ENCODE data around the gene SUSD2.
"Not testable (repeated sequence)": the region's sequence is repeated elsewhere in the genome, so short reads cannot be mapped to it uniquely, and the experiment has no call there.

The SUSD2 gene

DNA sequence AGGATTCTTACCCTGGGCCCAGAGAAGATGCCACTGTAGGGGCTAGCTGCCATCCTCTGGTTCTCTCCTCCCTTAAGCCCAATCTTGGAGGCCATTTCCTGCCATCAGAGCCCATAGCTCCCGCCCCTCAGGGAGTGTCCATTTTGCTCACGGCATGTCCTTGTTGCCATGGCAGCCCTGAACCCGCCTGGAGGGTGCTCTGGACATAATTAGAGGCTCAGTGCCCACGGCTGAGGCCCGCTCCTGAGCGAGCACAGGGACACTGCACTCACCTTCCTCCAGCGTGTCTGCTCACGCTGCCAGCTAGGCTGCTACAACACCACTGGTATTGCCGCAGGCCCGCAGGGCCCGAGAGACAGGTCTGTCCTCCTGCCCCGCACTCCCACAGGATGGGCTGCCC lies 11.1 kb upstream of the SUSD2 start:
- DNase-seq (ENCODE audit: low read depth, low spot score): no peak
- H3K4me3 ChIP-seq (ENCODE audit: low read length): no peak overlapping the region

DNA sequence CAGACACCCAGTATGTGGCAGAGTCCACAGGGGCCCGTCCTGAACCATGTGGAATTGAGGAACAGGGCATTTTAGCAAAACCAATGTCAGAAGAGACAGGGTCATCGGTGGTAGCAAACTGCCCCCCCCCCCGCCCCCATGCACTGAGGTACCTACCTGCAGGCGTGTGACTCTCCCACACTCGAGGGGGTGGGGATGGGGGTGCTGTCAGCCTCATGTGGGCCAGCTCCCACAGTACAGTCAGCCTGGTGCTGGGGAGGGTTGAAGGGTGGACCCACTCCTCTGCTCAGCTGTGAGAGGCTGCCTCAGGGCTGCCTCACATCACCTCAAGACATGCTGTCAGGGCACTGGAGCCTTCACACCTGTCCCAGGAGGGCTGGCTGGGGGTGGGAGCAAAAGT lies 10.7 kb upstream of the SUSD2 start:
- DNase-seq (ENCODE audit: low read depth, low spot score): no peak
- no peak overlapping the region for H3K4me3 ChIP-seq (ENCODE audit: low read length)

DNA sequence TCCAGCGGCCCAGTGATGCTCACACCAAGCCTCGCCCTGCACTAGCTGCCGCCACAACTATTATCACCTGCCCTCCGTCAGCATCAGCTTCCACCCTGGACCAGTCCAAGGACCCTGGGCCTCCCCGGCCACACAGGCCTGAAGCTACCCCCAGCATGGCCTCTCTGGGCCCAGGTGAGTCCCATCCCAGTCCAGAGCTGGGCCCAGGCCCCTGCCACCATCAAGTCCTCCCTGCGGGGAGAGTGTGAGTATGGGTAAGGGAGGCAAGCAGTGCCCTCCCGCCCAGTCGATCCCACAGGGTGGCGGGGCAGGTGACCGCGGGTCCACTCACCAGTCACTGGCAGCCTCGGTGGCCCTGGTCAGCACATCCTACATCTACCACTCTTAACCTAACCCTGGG lies 9.5 kb upstream of the SUSD2 start:
- no peak for DNase-seq (ENCODE audit: low read depth, low spot score)
- no peak overlapping the region for H3K4me3 ChIP-seq (ENCODE audit: low read length)

DNA sequence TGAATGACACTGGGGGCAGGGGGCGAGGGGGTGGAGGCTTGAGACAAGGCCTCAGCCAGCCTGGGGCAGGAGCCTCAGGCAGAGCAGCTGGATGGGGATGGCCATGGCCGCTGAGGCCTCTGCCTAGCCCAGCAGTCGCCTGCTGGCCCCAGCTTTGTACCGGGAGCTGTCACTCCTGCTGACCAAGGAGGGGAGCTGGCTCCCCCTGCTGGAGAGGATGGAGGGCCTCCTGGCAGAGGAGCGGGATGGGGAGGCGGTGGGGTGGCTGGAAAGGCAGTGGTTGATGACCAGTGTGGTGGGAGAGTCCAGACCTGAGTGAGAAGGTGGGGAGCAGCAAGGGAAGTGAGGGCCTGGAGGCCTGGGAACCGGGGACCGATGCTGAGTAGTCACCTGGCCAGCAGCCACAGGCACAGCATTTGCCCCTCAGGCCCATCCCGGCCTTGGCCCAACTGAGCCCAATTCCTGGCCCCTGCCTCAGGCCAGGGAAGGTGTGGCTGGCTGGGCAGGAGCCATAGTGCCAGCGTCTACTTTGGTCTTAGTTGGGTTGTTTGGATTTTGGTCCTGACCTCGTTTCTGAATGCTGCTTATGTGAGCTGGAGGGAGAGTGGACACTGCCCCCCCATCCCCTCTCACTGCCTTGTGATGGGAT lies 6.0 kb upstream of the SUSD2 start:
- no peak overlapping the region for H3K4me3 ChIP-seq (ENCODE audit: low read length)
- DNase-seq (ENCODE audit: low read depth, low spot score): no peak

DNA sequence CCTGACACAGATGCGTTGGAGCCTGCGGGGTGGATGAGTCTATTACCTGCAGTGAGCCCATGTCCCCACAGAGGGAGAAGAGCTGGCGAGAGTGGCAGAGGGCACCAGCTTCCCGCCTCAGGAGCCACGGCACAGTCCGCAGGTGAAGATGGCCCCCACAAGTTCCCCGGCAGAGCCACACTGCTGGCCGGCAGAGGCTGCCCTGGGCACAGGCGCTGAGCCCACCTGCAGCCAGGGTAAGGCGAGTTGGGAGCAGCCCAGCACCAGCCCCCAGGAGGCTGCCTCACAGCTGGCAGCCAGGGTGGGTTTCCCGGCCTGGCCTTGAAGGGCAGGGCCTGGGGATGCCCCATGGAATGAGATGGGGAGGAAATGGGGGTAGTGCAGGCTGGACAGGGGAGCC lies 5.2 kb upstream of the SUSD2 start:
- no peak for DNase-seq (ENCODE audit: low read depth, low spot score)

DNA sequence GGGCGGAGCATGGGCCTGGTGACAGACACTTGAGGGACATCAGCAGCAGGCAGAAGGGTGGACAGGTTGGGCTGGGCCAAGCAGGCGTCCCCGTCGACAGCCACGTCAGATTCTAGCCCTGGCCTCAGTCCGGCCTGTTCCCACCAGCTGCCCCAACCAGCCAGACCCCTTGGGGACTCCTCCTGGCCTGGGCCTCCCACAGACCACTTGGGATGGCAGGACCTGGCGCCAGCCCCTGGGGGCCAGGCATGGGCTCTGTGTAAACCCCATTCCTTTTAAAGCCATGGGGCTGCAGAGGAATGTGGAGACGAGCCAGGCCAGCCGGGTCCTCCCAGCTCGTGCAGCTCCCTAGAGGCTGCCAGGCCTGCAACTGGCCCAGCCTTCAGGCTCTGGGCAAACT lies 4.7 kb upstream of the SUSD2 start:
- DNase-seq (ENCODE audit: low read depth, low spot score): no peak
- no peak overlapping the region for H3K4me3 ChIP-seq (ENCODE audit: low read length)

More for the DNA sequence above, 5.2 kb upstream of the SUSD2 start:
- H3K4me3 ChIP-seq (ENCODE audit: low read length): no peak overlapping the region

DNA sequence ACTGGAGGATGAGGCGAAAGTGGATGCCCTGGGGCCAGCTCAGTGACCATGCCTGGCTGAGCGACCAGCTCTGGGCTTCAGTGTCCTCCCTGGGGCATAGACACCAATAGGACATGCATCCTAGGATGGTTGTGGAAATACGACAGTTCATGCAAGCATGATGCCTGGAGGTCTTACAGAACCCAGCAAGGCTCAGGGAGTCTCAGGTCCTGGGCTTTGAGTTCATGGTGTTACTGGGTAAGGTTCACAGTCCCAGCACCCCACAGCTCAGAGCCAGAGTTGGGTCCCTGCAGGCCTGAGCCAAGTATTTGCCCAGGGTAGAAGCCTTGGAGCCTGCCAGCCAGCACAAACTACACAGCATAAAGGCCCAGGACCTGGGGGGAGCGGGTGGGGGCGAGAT lies 4.2 kb upstream of the SUSD2 start:
- H3K4me3 ChIP-seq (ENCODE audit: low read length): no peak overlapping the region
- DNase-seq (ENCODE audit: low read depth, low spot score): no peak

DNA sequence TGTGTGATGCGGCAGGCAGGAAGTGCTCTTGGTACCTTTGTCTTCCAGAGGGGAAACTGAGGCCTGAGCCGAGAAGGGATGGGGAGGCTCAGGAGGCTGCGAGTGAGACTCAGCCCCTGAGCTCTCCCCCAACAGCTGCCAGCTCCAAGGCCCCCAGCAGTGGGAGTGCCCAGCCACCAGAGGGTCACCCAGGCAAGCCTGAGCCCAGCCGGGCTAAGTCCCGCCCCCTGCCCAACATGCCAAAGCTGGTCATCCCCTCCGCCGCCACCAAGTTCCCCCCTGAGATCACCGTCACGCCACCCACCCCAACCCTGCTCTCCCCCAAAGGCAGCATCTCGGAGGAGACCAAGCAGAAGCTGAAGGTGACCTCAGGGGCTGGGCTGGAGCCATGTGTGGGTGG lies 3.8 kb upstream of the SUSD2 start:
- H3K4me3 ChIP-seq (ENCODE audit: low read length): no peak overlapping the region

DNA sequence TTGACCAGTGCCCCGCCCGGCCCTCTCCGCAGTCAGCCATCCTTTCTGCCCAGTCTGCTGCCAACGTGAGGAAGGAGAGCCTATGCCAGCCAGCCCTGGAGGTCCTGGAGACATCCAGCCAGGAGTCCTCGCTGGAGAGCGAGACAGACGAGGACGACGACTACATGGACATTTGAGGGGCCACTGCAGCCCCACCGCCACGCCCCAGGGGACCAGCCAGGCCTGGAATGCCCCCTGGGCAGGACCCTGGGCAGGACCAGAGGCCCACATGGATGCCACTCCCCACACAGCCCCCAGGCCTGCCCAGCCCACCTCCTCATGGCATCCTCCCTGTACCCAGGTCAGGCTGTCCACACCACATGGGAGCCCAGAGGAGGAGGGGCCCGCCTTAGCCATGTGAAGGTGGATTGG lies 3.3 kb upstream of the SUSD2 start:
- no peak overlapping the region for H3K4me3 ChIP-seq (ENCODE audit: low read length)
- no peak for DNase-seq (ENCODE audit: low read depth, low spot score)

More for the DNA sequence above, 3.8 kb upstream of the SUSD2 start:
- DNase-seq (ENCODE audit: low read depth, low spot score): no peak

DNA sequence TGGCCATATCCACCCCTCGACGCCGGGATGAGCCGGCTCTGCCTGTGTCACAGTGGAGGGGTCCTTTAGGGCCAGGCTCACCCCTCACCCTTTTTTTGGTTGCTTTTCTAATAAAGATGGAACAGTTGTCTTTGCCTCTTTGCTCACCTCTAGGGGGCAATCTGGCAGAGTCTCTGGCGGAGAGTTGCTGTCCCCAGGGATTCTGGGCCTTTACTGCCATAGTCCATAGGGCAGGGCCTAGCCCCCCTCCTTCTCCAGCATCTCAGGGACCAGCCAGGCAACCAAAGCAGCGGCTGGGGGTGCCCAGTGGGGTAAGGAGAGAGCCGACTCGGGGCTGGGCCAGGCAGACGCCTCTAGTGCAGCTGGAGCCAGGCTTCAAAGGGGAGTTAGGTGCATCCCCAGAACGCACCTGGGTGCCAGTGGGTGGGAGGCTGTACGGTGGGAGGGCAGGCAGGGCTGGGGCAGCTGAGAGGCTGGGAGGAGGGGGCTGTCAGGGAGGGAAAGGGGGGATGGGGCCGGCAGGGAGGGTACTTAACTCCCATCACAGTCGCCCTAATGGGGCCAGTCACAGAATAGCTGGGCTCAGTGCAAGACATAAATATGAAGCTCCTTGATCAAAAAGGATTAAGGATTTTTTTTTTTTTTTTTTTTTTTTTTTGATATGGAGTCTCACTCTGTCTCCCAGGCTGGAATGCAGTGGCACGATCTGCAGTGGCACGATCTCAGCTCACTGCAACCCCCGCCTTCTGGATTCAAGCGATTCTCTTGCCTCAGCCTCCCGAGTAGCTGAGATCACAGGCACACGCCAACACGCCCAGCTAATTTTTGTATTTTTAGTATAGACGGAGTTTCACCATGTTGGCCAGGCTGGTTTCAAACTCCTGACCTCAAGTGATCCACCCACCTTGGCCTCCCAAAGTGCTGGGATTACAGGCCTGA lies 2.5 kb upstream of the SUSD2 start:
- H3K4me3 ChIP-seq (ENCODE audit: low read length): no peak overlapping the region
- no peak for DNase-seq (ENCODE audit: low read depth, low spot score)

DNA sequence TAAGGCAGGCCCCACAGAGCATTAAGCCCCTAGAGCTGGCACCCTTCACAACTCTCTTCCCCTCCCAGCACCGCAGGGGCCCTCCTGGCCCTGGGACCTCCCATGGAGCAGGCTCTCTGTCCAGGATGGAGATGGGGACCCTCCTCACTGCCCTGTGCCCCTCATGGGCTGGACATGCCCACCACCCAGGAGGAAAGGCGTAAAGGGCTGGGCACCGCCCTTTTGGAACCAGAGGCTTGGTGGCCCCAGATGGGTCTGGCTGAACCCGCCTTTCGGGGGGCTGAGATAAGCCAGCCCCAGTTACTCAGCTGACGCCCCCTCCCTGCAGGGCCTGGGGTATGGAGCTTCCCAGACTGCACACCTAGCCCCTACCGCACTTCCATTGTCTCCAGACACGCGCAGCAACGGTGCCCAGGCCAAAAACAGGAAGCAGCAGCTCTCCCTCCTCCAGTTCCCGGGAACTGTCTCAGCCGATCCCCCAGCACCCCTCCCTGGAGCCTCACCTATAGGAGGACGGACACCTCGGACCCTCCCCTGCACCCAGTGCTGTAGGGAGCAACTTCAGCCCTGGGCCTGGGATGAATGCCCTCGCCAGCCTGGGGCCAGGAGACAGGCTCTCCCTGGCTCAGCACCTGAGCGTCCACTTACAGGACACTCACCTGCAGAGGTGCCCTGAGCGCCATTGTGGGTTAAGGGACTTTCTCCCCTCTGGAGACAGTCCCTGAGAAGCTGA lies 1.6 kb upstream of the SUSD2 start:
- no peak overlapping the region for H3K4me3 ChIP-seq (ENCODE audit: low read length)
- DNase-seq (ENCODE audit: low read depth, low spot score): no peak

DNA sequence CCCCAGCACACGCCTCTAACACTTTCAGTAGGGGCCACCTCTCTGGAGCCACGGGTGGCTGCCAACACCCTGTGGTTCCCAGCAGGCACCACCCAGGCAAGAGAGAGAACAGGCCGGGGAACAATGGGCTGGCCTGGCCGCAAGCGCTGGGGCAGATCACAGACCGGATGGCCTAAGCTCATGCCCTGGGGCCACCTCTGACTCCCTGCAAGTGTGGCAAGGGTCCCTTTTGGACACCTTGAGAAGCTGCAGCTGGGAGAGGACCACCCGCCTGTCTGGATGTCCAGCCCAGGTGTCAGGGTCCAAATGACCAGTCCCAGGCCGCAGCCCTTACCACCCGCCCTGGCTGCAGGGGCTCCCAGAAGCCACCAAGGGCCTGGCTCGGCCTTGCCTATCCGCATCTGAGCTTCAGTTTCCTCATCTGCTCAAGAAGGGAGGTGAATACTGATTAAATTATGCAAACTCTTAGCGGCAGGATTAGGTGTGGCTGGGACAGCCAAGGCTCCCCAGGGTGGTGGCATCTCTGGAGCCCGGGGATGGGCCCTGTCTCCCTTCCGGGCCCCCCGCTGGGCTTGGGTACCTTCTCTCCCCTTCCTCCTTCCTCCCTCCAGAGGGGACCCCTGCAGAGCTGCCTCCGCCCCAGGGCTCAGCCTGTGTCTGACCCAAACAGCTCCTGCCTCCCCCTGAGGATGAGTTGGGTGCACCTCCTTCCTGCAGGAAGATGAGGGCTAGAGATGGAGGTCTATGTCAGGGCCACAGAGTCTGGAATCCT lies 785 bp upstream of the SUSD2 start:
- DNase-seq (ENCODE audit: low read depth, low spot score): no peak
- H3K4me3 ChIP-seq (ENCODE audit: low read length): no peak overlapping the region

DNA sequence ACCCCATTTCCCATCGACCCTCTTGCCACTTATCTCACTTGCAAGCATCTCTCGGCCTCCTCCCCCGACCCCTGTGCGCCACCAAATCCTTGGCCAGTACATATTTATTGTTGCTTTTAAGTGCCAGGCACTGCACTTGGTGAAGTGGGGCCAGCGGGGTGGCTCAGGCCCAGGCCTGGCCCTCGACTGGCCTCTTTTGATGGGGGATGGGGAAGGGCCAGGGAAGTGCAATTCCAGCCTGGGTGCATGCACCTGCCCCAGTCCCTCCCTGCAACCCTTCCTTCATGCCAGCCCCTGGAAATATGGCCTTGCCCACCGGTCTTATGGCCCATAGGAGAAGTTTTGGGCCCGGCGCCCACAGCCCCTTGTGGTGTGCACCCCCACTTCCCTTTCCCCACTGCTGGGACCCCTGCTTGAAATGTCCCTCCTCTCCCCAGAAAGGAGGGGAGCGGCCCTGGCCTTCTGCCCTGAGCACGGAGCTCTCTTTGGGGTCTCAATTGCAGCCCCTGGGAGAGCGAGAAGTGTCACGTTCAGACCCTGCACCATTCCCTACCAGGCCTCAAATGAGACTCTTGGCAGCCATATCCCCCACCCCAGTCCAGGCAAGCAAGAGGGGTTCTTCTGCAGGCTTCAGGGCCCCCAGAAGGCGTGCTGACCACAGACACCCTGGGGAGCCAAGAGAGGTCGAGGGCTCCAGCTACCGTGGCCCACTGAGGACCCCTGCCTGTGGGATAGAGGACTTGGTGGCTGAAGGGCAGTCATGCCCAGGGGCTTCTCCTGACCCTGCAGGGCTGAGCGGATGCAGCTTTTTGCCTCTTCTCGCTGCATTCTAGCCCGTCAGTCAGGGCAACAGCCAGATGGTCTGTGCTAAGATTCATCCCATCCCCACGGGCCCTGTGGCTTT lies 961 bp downstream of the SUSD2 start:
- H3K4me3 ChIP-seq (ENCODE audit: low read length): no peak overlapping the region
- DNase-seq (ENCODE audit: low read depth, low spot score): no peak

DNA sequence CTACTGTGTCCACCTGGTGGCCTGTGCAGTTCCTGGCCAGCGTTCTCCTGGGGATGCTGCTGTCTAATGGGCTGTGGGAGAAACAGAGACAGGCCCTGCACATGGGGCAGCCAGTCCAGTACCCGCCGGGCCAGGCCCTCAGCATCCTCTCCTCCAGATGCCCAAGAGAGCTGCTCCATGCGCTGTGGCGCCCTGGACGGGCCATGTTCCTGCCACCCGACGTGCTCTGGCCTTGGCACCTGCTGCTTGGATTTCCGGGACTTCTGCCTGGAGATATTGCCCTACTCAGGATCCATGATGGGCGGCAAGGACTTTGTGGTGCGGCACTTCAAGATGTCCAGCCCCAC lies 1.6 kb downstream of the SUSD2 start:
- not testable (repeated sequence) for DNase-seq (ENCODE audit: low read depth, low spot score); H3K4me3 ChIP-seq (ENCODE audit: low read length)

DNA sequence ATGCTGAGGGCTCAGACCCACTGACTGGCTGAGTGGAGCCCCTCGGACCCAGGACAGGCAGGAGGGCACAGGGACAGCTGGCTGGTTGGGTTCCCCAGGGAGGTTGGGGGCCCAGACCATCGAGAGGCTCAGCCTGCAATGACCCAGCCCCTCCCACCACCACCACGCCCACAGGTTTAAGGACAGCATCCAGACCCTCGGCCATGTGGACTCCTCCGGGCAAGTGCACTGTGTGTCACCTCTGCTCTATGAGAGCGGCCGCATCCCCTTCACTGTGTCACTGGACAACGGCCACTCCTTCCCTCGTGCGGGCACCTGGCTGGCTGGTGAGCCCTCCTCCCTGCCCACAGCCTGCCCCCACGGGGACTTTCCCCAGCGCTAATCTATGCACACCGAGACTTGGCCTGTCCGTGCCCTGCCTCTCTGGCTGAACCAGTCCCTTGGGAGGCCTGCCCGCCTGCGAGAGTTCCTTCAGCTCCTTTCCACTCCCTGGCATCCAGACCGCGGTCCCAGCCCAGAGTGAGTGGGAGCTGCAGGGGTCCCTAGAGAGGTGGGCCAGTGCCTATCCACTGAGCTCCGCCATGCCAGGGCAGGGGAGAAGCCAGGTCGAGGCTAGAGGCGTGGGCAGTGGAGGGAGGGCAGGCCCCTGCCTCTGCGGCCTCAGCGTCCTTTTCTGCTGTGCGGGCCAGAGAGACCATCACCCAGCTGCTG lies 2.2 kb downstream of the SUSD2 start:
- H3K4me3 ChIP-seq (ENCODE audit: low read length): no peak overlapping the region
- DNase-seq (ENCODE audit: low read depth, low spot score): no peak

DNA sequence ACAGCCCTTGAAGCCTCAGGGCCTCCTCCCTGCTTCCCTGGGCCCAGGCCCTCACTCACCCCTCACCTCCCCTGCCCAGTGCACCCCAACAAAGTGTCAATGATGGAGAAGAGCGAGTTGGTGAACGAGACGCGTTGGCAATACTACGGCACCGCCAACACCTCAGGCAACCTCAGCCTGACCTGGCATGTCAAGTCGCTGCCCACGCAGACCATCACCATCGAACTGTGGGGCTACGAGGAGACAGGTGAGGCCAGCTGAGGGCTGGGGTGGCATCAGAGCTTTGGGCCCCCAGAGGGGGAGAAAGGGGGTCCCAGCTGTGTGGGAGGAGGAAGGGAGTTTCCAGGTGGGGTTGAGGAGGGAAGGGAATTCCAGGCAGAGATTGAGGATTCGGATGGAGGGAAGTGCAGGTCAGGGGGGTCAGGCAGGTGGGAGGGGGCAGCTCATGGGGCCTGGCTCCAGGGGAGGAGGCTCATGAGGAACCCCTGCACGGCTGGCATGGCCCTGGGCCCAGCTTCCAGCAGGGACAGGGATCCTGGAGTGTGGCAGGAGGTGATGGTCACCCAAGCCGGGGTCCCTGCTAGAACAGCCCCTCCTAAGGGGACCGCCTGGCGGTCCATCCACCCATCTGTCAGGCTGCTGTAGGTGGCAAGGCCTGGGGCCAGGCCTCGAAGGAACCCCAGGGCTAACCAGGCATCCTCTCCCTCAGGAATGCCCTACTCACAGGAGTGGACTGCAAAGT lies 2.9 kb downstream of the SUSD2 start:
- no peak for DNase-seq (ENCODE audit: low read depth, low spot score)
- no peak overlapping the region for H3K4me3 ChIP-seq (ENCODE audit: low read length)

DNA sequence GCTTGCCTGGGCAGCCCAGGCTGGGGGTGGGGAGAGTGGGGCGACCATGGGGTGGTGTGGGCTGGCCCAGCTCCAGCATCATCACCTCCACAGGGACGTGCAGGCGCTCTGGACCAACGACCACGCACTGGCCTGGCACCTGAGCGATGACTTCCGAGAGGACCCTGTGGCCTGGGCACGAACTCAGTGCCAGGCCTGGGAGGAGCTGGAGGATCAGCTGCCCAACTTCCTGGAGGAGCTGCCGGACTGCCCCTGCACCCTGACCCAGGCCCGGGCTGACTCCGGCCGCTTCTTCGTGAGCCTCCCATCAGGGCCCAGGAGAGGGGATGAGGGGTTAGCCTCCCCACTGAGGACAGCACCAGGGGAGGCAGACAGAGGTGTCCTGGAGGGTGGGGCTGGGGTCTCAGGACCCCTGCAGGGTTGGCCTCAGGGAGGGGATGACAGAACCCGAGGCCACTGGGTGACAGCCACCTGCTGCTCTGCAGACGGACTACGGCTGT lies 3.8 kb downstream of the SUSD2 start:
- DNase-seq (ENCODE audit: low read depth, low spot score): no peak
- no peak overlapping the region for H3K4me3 ChIP-seq (ENCODE audit: low read length)
